Fibroblast of peridontal ligament (primary cell): Measurements from ENCODE around the gene CTTNBP2.

Source experiments
- DNase-seq: peaks from one replicate; pipeline ENCODE4 v3.0.0-alpha.2; 2010; ENCODE audit errors: extremely low read depth

The CTTNBP2 gene

DNA sequence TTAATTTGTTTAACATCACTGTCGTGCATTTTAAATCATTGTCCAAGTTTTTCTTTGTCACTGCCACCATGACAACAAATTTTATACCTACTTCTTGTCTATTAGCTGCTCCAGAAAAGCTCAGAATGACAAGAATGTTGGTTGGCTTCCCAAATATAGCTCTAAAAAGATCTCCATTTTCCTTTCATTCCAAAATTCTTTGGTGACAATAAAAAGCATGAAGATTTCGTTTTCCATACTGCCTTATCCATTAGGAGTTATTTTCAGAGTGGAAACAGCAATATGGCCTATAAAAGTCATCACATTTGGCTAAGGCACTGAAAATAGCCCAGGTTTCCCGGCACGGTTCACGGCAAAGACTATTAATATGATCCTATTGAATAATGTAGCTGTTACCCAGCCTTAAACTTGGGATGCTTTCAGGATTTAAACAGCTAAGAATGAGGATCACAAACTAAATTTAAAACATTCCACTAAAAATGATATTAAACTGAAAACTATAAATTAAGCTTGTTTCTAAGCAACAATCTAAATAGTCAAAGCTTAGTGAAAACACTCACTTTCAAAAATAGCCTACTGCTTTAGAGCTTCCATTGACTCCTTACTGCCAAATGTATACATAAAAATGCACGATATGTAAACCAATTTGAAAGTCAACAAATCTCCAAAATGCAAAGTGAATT lies 2.7 kb downstream of the CTTNBP2 start:
- no peak for DNase-seq

DNA sequence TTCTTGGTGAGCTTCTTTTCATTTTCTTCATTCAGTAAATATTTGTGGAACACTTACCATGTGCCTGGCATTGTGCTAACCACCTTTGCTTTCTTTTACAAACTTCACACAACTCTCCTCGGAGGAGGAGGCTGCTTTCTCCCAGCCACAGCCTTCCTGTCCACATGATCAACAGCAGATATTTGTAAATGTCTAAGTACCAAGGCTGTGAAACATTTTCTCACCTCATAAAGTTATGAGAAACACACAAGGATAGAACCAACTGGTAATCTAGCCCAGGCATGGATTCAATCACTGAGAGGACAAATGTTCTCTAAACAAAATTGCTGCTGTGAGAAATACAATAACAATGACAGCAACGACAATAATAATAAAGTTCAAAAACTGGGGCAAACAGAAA lies 3.9 kb downstream of the CTTNBP2 start:
- no peak for DNase-seq

DNA sequence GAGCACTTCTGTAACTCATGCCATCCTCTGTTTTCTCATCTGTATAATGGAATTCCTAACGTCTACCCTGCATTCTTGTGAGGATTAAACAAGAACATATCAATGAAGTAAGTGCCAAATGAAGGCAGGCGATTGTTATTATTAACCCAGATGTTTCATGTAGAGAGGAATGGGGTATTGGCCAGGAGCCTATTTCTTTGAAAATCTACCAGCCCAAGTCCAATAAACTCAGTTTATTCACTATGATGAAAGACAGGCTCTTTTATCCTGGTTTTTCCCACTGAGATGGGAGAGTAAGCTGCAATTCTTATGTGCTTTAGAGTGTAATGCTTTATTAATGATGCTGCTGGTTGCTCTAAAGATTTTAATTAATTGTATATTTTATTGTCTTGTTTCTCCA lies 9.6 kb downstream of the CTTNBP2 start:
- DNase-seq = peak; percentile 54

- no peak for DNase-seq
Measured at GRCh38 chr7:117862378-117862777, 10.9 kb downstream of the CTTNBP2 start.

DNA sequence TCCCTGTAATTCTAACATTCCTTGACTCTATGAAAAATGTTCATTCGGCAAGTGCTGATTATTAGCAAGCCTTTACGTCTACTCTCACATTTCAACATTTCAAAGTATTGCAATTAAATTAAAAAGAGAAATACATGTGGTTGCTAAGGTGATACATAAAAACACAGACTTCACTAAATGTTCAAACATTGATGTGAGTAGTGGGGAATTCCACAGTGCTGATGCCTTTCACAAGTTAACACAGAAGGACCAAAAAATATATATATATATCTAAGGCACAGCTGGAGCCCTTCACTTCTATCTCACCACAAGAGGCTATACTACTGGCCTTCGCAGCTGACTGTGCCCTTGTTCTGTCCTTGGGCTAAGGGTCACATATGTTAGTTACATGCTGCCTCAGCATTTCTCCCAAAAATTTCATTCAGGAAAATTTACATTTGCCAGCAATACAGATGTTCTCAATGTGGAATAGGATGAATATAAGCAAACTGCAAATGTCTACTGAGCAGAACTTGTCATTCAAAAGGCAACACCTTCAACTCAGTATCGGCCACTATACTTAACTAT lies 13.9 kb downstream of the CTTNBP2 start:
- DNase-seq = no peak

DNA sequence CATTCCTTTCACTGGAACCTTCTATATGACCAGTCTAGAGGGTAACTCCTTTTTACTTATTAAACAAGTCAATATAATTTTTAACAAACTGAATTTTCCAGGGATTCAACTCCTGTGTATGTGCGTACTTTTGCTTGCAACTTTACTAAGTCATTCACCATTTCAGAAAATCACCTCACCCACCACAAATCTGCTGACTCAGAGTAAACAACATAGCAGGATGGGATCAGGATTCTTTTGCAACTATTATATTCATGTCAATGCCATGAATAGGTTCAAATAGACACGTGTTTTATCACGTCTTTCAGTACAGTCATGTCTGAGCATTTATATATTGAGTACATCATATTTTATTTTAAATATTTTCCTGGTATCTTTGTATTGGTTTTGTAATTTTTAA lies 14.5 kb downstream of the CTTNBP2 start:
- peak; percentile 34 for DNase-seq

- no peak for DNase-seq
Measured at GRCh38 chr7:117857718-117858117, 15.5 kb downstream of the CTTNBP2 start.

DNA sequence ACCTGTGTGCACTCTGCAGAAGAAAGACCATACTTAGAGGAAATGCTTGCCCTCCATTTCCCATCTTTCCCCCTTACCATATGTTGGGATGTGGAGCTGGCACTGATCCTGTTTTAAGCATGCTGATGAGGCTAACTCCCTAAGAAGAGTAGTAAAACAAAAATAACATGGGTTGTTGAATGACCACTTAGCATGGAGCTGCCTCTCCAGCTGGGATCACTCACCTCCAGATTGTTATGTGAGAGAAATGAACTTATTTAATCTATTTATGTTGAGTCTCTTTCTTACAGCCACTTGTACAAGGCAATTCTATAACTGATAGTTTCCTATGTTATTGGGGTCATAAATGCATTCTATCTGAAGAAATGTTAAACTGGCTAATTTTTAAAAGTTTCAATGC lies 17.0 kb downstream of the CTTNBP2 start:
- DNase-seq = no peak

- no peak for DNase-seq
Measured at GRCh38 chr7:117854186-117854585, 19.1 kb downstream of the CTTNBP2 start.

- DNase-seq = no peak
Measured at GRCh38 chr7:117848941-117849340, 24.3 kb downstream of the CTTNBP2 start.

- no peak for DNase-seq
Measured at GRCh38 chr7:117844678-117845077, 28.6 kb downstream of the CTTNBP2 start.

- no peak for DNase-seq
Measured at GRCh38 chr7:117841611-117842010, 31.6 kb downstream of the CTTNBP2 start.

GRCh38 chr7:117841011-117841410 lies 32.2 kb downstream of the CTTNBP2 start:
- DNase-seq = no peak

DNA sequence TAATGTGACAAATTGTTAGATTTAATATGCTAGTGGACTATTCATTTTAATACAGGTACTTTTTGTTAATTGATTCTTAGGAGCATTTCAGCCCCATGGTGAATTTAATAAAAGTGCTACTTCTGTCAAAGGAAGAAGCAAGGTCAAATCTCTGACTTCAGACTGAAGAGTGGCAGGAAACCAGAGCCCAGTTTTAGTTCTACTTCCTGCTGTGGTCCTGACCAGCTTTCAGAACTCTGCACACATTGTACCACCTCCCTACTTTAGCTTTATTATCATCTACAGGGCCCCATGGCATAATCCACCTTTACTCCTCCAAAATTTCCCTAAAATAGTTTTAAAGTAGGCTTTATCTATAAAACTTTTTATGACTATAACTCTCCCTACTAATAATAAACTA lies 33.7 kb downstream of the CTTNBP2 start:
- no peak for DNase-seq

- no peak for DNase-seq
Measured at GRCh38 chr7:117837841-117838240, 35.4 kb downstream of the CTTNBP2 start.

GRCh38 chr7:117835016-117835664 lies 38.1 kb downstream of the CTTNBP2 start:
- DNase-seq = peak; percentile 47

DNA sequence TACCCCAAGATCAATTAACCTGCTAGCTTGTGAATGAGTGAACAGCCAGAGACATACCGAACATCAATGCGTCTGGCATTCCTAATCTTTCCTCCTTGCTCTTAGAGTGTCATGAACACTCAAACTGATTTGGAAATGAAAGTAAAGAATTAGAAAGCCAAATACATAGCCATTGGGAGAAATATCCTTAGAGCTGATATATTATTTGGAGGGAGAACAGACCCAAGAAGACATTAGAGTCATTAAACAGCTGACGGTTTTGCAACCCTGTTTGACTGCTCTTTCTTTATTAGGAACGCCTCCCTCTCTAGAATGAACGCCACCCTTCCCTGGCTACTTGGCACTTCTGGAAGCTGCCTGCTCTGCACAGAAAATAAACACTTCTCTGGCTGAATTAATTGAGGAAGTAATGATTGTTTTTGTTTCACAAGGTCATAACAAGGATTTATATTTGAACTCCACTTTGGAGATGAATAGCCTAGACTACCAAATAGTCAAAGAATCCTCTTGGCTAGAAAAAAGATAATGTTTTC lies 42.8 kb downstream of the CTTNBP2 start:
- no peak for DNase-seq

DNA sequence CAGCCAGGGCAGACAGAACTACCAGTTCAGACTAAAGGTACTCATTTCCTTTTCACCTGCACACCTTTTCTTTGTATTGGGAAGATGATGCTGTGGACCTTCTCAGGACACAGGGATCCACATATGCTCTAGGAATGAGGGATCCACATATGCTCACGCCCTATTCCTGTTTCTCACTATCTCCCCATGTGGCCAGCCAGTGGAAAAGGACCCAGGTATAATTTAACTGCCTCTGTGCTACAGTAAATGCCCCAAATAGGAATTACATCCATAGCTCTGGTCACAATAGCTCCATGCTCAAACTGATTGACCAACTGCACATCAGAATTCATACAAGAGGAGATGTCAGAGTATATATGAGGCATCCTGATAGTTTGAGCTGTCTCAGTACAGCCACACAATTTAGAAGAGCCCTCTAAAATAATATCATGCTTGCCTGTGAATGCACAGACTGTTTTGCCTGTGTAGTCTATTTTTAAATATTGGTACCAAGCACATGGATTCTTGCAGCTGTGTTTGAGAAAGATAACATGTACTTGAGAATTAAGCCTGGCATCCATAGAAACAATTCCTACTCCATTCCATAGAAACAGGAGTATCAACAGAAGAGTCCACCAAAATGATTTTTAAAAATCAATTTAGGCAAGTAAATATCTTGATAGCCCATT lies 43.7 kb downstream of the CTTNBP2 start:
- DNase-seq = no peak

DNA sequence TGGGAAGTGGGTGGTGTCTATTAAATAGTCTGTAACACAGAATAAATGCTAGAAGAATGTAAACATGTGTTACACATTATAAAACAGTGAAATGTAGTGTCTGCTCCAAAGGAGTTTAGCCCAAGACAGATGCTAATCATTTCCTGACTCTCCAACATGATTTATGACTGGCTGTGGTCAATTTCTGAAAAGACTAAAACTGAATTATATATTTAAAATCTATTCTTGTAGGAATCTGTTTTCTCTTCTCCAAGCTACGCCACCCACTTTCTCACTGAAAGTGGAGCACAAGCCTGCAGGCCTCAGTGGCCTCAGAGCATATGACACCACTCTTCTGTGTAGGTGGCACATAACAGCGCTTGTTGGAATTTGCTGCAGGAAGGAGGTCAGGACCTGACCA lies 44.4 kb downstream of the CTTNBP2 start:
- peak; percentile 83 for DNase-seq

- DNase-seq = peak; percentile 96
Measured at GRCh38 chr7:117827862-117828261, 45.4 kb downstream of the CTTNBP2 start.

- peak; percentile 84 for DNase-seq
Measured at GRCh38 chr7:117825132-117825531, 48.1 kb downstream of the CTTNBP2 start.

DNA sequence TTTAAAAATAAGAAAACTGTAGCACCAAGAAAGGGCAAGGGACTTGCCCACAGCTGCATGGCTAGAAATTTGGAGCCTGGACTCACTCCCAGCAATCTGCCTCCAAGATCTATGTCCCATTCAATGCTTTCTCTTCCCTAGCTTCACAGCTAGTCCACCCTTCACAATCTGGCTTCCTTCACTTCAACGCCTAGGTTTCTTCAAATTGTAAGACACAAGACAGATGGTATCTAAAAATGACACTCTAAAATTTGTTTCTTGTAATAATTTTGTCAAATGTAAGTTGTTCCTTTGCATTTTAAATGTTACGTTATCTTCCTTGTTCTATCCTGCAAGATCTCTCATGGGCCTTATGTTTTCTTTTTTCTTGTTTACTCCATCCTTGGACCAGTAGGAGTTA lies 48.6 kb downstream of the CTTNBP2 start:
- no peak for DNase-seq

- DNase-seq = no peak
Measured at GRCh38 chr7:117819558-117819957, 53.7 kb downstream of the CTTNBP2 start.
